Right kidney (tissue), 1 donor: ENCODE data around the gene TBL1XR1.
"Not testable (repeated sequence)": the region's sequence is repeated elsewhere in the genome, so short reads cannot be mapped to it uniquely, and the experiment has no call there.

Experiments
- DNase-seq: peaks from one replicate; pipeline ENCODE4 v3.0.0-alpha.2; 2016

The TBL1XR1 gene

DNA sequence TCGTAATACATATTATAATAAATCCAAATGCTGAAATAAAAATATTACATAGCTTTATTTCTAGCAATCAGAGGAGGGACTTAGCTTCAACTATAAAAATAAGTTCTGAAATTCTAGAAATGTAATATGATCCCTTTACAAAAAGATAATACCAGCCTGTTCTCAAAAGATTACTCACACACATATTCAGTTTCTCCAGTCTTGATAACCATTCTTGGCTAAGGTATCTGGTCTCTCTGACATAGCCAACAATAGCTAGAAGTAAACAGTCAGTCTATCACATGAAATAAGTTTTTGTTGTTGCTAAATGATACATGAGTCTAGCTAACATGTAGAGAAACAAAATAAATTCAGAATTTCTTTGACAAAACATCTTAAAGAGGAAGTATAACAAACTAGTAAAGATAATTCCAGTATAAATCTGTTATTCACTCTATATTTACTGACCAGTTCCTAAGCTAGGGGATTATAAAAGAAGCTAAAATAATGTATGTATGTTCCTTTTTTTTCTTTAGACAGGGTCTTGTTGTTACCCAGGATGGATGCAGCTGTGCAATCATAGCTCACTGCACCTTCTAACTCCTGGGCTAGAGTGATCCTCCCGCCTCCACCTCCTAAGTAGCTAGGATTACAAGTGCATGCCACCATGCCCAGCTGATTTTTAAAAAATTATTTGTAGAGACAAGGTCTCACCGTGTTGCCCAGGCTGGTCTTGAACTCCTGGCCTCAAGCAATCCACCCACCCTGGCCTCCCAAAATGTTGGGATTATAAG lies 170.6 kb downstream of the TBL1XR1 start:
- no peak for DNase-seq

DNA sequence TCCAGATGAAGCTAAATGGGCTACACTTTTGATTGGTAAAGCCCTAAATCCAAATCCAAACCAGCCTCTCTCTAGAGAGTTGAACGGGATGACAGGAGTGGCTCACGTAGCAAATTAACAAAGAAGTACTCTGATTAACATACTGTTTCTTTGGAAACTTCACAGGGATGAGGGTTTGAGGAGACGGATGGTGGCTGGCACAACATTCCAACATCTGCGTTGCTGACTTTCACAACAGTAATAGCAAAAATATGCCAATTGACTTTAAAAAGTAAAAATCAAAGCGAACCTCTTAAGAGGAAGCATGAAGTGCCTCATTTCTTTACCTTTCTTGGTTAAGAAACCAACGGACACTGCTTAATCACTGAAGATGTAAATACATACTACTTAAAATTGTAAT lies 181.4 kb downstream of the TBL1XR1 start:
- DNase-seq, result no peak

DNA sequence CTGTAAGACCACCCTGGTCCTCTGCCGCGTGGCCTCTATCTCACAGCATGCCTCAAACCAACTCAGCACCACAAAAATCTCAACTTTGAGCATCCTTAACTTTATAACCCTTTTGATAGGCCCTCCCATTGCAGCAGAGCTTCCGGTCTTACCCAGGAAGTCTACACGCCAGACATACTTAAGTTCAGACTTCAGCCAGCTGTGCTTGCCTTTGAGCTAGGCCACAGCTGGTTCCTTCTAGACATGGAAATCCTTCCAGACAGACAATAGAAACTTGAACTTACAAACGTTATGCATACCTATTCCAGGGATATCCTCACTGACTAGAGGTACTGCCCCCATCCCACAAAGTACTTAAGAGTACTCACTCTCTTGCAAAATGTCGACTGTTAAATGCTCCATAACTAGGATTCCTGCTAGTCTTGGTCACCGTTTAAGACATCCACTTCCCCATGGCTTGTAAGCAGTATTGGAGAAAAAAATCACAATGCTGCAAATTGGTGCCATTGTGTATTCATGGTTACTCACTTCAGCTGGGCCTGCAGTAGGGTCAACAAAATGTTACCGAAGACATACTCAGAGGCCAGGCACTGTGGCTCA lies 183.5 kb downstream of the TBL1XR1 start:
- no peak for DNase-seq

GRCh38 chr3:177005718-177006405 lies 191.4 kb downstream of the TBL1XR1 start:
- no peak for DNase-seq

GRCh38 chr3:177000159-177000558 lies 197.1 kb downstream of the TBL1XR1 start:
- not testable (repeated sequence) for DNase-seq

DNA sequence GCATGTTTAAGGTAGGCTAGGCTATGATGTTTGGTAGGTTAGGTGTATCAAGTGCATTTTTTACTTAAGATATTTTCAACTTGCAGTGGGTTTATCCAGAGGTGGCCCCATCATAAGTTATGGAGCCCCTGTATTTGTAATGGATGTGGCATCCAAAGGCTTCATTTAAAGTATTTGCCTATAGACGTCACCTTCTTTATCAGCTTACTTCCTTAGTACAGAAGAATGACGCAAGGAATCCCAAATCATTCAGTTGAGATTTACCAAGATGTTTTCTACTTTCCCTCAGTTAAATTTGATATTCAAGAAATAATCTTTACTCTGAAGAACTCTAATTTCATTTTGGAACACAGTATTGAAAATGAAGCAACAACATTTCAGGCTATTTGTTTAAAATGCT lies 201.3 kb downstream of the TBL1XR1 start:
- DNase-seq, result no peak

DNA sequence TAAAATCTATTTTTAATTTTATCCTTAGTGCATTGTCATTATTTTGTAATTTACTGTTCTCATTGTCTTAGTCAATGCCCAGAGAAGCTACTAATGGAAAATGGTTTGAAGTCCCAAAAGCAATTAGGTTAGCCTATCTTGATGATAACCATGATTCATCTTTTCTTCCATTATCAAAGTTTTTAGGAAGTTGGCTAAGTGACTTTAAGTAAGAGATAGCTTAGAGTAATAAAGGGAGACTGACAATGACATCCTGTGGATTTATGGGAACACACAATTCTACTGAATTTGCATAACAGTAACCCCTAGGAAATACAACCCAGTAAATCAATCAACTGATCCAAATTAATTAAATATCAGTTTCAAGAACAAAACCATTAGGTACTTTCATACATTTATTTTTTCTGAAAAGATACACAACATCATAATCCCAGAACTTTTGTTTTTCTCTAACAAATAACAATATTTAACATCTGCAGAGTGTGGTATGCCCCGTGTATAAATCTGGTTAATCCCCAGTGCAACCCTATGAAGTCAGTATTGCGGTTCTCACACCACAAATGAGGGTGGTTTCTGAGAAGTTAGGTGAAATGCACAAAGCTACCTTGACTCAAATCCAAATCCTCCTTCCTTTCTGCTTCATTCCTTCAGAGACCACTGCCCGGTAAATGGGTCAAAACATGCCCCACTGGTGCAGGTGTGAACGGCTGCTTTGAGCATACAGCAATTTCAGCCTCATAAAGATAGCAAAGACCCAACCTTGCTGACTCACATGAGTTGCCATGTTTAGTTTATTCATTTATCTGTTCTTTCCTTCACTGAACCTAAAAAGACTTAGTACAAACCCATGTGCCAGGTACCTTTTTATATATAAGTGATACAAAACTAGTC lies 202.1 kb downstream of the TBL1XR1 start:
- DNase-seq, result no peak

- no peak for DNase-seq
Observed at GRCh38 chr3:176994393-176994792, 202.9 kb downstream of the TBL1XR1 start.

DNA sequence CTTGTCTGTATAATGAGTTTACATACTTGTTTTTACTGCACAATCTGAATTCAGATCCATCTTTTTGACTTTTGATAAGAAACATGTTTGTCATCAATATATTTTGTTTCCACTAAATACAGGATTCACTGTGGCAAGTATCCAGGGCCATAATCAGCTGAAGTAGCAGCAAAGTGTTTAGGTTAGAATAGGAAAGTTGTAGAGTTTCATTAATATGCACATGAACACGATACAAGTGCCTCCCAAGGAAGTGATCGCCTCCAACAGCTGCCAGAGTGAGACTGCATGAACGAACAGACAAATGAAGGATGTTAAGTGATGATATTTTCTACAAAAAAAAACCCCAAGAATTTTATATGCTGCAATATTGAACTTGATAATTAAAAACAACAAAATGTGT lies 204.3 kb downstream of the TBL1XR1 start:
- no peak for DNase-seq

DNA sequence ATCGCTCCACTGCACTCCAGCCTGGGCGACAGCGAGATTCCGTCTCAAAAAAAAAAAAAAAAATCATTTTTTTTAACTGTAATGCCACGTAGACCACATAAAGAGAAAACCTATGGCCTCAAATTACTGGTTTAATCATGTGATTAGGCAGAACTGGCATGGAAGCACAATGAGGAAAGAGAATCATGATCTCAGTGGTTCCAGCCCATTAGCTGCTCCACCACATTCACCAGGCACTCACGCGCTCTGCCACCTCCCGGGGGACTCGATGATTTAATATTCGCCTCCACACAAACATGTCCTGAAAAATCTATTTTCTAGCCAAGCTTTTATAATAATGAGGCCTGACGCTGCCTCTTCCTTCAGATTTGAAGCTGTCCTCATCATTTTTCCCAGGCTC lies 204.7 kb downstream of the TBL1XR1 start:
- DNase-seq, result no peak

DNA sequence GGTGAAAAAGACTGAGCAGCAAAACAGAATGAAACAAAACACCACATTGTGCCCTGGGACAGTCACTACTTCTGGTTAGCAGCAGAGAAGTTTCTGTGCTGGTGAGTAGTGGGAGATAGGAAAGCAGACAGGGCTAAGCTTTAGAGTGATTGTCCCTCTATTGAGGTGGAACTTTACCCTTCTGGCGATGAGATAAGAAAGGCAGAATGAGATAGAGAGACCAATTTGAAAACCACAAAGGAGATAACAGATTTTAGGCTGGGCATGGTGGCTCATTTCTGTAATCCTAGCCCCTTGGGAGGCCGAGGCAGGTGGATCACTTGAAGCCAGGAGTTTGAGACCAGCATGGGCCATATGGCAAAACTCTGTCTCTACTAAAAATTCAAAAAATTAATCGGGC lies 208.5 kb downstream of the TBL1XR1 start:
- DNase-seq, result no peak

DNA sequence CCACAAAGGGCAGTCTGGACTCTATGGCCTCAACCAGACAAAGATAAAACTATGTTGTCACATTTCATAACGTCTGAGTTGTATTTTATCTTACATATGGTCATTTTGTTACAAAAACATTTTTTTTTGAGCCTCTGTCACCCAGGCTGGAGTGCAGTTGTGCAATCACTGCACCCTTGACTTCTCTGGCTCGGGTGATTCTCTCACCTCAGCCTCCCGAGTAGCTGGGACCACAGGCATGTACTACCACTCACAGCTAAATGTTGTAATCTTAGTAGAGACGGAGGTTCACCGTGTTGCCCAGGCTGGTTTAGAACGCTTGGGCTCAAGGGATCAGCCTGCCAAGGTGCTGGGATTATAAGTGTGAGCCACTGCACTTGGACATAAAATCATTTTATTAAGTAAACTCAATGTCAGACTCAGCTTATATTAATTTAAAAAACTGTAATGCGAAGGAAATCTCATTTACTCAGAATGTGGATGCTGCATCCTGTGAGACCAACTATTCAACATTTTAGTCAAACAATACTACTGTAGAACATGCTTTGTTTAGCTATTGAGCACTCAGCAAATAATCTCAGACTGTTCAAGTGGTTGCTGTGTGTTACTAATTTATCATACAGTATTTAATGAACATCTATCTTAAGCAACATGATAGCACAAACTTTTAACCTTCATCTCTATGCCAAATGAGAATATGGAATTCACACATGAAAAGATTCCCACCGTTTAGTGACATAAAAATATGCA lies 209.2 kb downstream of the TBL1XR1 start:
- no peak for DNase-seq

DNA sequence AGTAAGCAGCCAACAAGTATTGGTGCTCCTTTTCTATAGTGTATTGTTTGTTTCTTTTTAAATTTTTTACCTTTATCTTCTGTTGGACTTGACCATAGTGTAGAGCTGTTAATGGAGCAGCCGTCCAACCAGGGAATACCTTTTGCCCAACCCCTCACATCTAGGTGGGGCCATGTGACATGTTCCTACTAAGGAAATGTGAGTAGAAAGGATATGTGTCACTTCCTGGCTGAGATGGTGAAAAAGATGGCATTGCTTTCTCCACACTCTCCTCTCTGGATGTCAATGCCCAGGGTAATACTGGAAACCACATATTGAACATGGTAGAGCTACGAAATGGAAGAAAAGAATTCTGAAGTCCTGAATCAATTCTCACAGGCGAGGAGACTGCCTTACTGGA lies 218.8 kb downstream of the TBL1XR1 start:
- DNase-seq, result no peak

- DNase-seq, result no peak
Observed at GRCh38 chr3:176977331-176977730, 220.0 kb downstream of the TBL1XR1 start.

GRCh38 chr3:176976586-176976985 lies 220.7 kb downstream of the TBL1XR1 start:
- no peak for DNase-seq

GRCh38 chr3:176974279-176974678 lies 223.0 kb downstream of the TBL1XR1 start:
- DNase-seq, result no peak

DNA sequence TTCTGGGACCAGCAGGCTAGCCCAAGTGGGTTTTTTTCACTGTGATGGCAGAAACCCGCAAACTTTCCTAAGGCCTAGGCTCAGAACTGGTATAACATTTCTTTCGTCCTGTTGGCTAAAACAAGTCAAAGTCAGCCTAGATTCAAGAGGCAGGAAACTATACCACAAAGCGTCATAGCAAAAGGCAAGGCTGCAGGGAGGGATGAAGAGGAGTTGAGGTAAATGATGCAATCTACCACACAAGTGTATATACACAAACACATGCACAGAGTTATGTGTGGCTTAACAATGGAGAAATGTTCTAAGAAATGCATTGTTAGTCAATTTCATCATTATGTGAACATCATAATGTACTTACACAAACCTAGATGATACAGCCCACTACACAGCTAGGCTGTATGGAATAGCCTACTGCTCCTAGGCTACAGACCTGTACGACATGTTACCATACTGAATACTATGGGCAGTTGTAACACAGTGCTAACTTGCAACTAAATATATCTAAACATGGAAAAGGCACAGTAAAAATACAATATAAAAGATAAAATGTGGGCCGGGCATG lies 225.6 kb downstream of the TBL1XR1 start:
- no peak for DNase-seq

DNA sequence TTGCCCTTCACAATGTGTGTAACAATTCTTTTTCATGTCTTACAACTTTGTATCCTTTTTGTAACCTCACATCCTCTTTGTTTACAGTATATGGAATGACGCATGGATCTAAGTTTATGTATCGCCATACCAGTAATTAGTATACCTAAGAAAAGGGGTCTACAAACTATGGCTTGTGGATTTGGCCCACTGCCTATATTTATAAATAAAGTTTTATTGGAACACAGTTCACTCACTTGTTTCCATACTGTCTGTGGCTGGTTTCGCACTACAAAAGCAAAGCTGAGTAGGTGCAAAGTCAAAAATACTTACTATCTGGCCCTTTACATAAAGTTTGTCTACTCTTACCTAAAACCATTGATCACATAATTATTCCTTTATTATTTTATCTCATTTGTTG lies 226.5 kb downstream of the TBL1XR1 start:
- DNase-seq, result no peak

GRCh38 chr3:176969506-176969905 lies 227.8 kb downstream of the TBL1XR1 start:
- no peak for DNase-seq
